HS-27A (cell line): ENCODE measurements around the gene SLC22A23.

Experiments
- DNase-seq: peaks from one replicate; pipeline ENCODE4 v3.0.0-alpha.2; 2012; ENCODE audit warnings: low read depth, missing footprints

Gene SLC22A23

GRCh38 chr6:3316818-3317217 lies 140.0 kb downstream of the SLC22A23 start:
- no peak for DNase-seq

GRCh38 chr6:3316331-3316730 lies 140.5 kb downstream of the SLC22A23 start:
- no peak for DNase-seq

DNA sequence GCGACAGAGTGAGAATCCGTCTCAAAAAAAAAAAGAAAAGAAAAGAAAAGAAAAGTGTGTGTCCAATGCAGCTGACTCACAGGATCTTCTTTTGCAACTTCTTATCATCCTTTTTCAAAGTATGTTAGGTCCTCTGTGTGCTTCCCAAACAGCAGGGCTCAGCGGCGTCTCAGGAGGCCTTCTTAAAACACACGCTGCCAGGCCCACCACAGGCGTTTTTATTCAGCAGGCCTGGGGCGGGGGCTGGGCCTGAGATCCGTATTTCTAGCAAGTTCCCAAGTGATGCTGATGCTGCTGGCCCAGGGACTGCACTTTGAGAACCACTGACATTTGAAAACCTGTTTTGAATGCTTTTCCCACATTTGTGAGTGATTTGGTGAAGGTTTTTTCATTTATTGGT lies 141.0 kb downstream of the SLC22A23 start:
- DNase-seq = no peak

- DNase-seq = no peak
Measured at GRCh38 chr6:3314621-3315467, 142.0 kb downstream of the SLC22A23 start.

DNA sequence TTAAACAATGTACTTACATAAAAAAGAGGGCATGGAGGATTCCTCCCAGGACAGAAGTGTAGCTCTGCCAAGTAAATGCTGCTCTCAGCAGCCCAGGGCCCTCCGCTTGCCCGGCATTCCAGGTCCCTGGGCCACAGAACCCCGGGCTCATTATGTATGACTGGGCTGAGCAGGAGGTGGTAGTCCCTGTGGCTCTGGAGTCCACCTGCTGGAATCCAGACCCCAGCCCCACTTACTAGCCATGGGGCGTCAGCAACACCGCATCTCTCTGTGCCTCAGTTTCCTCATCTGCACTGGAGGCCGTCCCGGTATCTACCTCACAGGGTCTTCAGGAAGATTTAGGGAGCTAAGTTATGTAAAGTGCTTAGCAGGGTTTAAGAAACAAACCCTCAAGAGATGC lies 142.7 kb downstream of the SLC22A23 start:
- DNase-seq = no peak

- DNase-seq = no peak
Measured at GRCh38 chr6:3312604-3313231, 144.1 kb downstream of the SLC22A23 start.

DNA sequence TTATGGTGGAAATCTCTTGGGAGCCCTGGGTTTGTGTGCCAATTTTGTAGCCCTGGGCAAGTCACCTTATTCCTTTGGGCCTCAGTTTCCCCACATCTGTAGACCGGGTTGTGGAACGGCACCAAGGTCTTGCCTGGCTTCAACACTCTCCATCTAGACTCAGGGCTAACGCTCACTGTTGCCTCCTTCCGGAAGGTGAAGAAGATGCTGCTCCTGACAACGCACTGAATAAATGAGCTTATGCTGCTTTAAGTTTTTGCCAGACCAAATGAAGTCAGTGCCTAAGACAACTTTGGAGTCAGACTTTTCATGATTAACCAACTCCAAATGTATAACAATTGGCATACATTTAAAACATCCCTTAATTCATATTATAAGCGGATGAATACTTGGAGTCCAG lies 145.0 kb downstream of the SLC22A23 start:
- DNase-seq = no peak

- no peak for DNase-seq
Measured at GRCh38 chr6:3310703-3311102, 146.1 kb downstream of the SLC22A23 start.

DNA sequence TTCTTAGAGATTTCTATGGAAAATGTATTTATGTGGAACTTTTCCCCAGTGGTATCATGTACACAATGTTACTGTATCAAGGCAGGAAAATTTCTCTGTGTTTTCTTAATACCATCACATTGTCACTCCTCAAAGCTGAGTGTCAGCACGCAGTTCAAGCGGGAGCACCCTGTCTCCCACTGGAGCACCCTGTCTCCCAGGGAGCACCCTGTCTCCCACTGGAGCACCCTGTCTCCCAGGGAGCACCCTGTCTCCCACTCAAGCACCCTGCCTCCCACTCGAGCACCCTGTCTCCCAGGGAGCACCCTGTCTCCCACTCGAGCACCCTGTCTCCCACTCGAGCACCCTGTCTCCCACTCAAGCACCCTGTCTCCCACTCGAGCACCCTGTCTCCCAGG lies 146.8 kb downstream of the SLC22A23 start:
- DNase-seq = no peak

GRCh38 chr6:3309391-3310050 lies 147.3 kb downstream of the SLC22A23 start:
- no peak for DNase-seq

DNA sequence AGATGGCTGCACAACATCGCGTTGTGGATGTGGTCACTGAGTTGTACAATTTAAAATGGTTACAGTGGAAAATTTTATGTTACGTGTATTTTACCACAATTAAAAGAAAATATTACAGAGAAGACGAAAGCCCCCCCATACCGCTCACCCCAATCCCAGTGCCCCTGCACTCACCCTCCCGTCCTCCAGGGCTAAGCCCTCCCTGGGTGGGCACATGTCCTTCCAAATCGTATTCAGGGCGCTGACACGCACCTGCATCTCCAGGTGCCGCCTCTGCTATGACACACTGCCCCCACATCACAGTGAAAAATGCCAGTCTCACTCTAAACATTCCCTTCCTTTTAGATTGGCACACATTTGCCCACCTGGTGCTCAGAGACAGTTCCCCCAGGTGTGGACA lies 148.7 kb downstream of the SLC22A23 start:
- DNase-seq = no peak

DNA sequence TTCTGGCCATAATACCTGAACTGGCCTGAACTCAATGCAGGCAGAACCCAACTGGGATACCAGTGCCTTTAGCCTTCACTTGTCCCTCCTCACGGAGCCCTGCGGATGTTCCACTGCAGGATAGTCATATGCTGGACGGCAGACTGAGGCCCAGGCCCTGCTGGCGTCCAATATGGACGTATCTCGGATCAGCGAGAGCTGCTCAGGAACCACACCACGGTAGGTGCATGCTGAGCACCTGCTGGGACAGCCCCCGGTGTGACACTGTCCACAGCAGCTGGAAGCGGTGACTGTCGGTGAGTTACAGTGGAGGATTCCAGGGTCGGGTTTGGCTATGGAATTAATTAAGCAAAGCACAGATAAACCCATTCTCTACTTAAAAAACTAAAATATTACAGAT lies 149.4 kb downstream of the SLC22A23 start:
- DNase-seq = no peak

DNA sequence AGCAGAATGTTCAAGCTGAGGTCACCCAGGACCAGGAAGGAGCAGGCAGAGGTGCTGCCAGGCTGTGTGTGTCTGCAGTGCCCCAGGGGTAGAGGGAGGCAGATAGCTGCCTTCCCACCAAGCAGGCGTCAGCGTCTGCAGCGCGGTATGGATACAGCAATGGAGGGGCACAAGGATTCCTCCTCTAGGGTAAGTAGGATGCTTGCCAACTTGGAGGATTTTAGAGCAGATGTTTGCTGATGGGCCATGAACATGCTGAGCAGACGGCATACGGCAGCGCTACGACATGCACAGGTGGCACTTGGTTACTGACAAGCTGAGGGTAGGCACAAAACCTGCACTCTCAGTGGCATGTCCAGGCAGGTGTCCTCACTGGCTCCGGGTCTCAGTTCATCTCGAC lies 150.0 kb downstream of the SLC22A23 start:
- DNase-seq = no peak

DNA sequence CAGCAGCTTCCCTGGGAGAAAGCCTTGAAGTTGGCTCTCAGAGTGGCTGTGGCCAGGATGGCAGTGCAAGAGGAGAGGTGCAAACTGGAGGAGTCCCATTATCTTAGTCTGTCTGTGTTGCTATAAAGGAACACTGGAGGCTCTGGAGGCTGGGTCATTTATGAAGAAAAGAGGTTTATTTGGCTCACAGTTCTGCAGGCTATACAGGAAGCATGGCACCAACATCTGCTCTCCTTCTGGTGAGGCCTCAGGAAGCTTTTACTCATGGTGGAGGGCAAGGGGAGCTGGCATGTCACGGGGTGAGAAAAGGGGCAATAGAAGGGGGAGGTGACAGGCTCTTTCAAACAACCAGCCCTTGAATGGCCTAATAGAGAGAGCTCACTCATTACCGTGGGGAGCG lies 151.0 kb downstream of the SLC22A23 start:
- DNase-seq = no peak

DNA sequence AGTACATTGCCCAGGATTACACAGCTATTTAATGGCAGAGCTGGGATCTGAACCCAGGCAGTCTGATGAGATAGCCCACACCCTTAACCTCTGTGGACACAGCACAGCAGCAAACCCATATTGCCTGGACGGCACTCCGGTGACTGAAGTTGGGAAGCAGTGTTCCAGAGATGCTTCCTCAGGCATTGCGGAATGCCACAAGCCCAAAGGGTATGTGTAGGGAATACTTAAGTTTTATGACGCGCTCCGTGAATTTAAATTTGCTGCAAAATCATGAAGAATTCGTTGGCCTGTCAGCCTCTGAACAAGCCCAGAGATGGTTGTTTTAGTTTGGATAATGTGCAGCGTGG lies 151.7 kb downstream of the SLC22A23 start:
- DNase-seq = no peak

DNA sequence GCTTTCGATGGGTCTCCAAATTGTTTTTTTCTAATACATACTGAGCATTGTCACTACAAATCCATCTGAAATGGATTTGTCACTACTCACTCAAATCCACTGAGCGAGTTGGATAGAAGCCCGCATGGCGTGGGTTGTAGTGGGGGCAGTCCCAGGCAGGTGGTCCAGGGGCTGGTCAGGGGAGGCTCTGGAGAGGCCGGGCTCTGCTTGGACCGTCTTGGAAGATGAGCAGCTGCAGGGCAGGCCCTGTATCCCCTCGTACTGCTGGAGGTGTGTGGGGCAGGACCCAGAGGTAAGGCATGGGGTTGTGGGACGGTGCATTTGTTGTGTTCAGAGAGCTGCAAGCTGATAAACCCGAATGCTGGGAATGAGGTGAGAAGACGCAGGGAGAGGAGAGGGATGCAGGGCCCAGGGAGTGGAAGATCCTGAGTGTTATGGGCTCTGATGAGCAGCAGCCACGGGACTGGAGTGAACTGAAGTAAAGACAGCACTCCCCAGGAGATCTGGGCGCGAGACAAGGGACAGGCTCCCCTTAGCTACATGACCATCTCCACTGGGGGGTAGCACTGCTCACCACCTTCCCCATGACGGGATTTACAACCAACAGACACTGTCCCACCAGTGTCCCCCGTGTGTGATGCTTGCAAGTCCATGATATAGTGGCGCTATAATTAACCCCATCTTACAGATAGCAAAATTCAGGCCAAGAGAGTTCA lies 152.2 kb downstream of the SLC22A23 start:
- no peak for DNase-seq

- DNase-seq = no peak
Measured at GRCh38 chr6:3303795-3304411, 152.9 kb downstream of the SLC22A23 start.

DNA sequence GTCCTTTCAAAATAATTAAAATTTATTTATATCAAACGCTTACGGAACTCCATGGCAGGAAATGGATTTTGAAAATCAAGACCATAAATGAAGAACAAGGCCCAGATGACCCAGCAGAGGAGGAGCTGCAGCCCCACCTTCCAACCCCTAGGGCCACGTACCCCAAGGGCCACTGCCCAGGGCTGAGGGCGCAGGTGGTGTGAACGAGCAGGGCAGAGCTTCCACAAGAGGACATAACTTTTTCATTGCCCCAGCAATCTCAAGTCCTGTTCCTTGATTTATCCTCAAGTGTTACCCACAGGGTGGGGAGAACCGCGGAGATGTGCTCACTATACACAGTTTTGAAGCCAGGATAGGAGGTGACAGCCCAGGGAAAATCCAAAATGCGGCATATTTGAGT lies 155.3 kb downstream of the SLC22A23 start:
- DNase-seq = no peak

- no peak for DNase-seq
Measured at GRCh38 chr6:3299221-3299620, 157.6 kb downstream of the SLC22A23 start.

DNA sequence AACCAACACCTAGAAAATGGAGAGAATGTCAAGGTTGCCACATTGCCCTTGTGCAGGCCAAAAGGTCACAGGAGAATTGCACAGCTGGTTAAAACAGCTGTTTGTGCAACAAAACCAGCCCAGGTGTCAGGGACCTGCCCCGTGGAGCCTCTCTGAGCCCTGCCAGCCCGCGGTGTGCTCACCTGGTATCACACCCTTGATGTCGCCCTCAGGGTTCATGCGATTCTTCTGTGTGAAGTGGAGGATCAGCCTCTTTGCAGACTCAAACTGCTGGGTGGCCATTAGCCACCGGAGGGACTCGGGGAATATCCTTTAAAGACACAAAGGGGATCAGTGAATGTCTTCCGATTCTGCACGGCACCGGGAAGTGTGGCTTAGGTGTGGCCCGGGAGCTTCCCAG lies 158.9 kb downstream of the SLC22A23 start:
- no peak for DNase-seq

- DNase-seq = no peak
Measured at GRCh38 chr6:3297006-3297405, 159.8 kb downstream of the SLC22A23 start.

DNA sequence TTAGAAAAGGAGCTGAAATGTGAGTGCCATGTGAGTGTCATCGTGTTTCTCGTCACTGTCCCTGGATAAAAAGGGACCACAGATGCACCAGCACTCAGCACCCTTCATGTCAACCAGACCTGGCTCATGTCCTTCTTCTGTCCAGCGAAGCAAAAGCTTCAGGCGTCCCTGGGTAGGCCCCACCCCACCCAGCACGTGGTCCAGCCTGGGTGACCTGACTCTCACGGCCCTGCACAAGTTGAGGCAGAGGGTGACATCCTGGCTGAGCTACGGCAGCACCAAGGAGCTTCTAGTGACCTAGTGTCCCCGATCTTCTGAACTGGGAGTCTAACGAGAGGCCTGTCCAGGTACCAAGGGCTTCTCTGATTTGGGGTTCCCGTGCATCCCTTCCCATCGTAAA lies 160.3 kb downstream of the SLC22A23 start:
- DNase-seq = no peak
